Activated naive CD8-positive, alpha-beta T cell treated with anti-CD3 and anti-CD28 coated beads for 36 hours (primary cell): Measurements from ENCODE around the gene TBC1D12. TPM values are rescaled to one million over a fixed set of nuclear protein-coding genes. Genes with fewer than 3 reads are reported as not detected.

ENCODE experiments used
- total RNA-seq, 2 experiments: library from RNA; stranded (reverse); gene quantifications; one replicate each; pipeline ENCODE4 v1.2.3, GENCODE V29; 2021

Gene TBC1D12
- total RNA-seq, 2 experiments from 2014 or later, result 0.33 to 0.70 TPM

Other genes with a start within 250 kb of the TBC1D12 start
- gene NOC3L, start 39.6 kb upstream of the TBC1D12 start, total RNA-seq, result 10 to 100 TPM; 47.9 to 48.9 TPM
- gene HELLS, start 143.2 kb downstream of the TBC1D12 start, total RNA-seq, result 100 to 1,000 TPM; 147 to 149 TPM